ENCODE results near the gene LCE1A.
A peak's percentile ranks its signal among the peaks of the same experiment; 100 is the strongest.

The LCE1A gene

GRCh38 chr1:152870831-152871730 lies 43.8 kb downstream of the LCE1A start:
- peak; percentile 20 for DNase-seq (ENCODE audit: low read depth)

GRCh38 chr1:152871731-152872126 lies 44.5 kb downstream of the LCE1A start:
- DNase-seq (ENCODE audit: low read depth), result no peak

GRCh38 chr1:152873495-152873894 lies 46.2 kb downstream of the LCE1A start:
- DNase-seq (ENCODE audit: low read depth), result no peak

GRCh38 chr1:152876827-152877226 lies 49.6 kb downstream of the LCE1A start:
- DNase-seq (ENCODE audit: low read depth), result no peak

Data from stromal cell of bone marrow (primary cell).